Measurements from ENCODE around the gene ATF7IP2. TPM values are rescaled to one million over a fixed set of nuclear protein-coding genes. Genes with fewer than 3 reads are reported as not detected.

ATF7IP2 gene
- total RNA-seq, 1 donor from 2014 or later = 7.1 TPM

GRCh38 chr16:10518479-10519041 is 132.7 kb downstream of the ATF7IP2 start:
- no peak for ATAC-seq

GRCh38 chr16:10519297-10519696 is 133.4 kb downstream of the ATF7IP2 start:
- ATAC-seq = no peak

DNA sequence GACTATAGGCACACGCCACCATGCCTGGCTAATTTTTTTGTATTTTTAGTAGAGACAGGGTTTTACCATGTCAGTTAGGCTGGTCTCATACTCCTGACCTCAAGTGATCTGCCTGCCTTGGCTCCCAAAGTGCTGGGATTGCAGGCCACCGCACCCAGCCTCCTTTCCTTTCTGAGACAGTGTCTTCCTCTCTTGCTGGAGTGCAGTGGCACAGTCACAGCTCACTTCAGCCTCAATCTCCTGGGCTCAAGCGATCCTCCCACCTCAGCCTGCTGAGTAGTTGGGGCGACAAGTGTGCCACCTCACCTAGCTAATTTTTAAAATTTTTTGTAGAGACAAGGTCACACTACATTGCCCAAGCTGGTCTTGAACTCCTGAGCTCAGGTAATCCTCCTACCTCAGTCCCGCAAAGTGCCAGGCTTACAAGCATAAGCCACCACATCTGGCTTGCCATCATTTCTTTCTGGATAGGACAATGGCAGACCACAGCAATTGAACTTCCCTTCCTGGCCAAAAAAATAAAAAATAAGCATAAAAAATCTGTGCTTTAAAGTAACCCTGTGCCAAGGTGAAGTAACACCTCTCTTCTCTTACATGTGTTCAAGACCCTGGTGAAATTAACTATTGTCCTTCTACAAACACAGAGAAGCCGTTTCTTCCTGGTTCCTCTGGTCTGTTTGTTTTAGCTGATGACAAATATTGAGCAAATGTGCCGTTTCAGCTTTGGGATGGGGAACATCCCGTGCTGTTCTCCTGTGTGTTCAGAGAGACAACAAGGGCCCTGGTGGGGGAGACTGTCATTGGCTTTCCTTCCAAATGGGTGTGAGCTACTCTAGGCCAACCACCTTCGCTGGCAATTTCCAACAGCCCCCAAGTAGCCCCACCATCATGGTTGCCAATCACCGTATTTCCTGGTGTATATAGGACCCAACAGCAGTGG is 134.3 kb downstream of the ATF7IP2 start:
- no peak for ATAC-seq

- no peak for ATAC-seq
These were observed 135.2 kb downstream of the ATF7IP2 start for GRCh38 chr16:10520869-10521578.

DNA sequence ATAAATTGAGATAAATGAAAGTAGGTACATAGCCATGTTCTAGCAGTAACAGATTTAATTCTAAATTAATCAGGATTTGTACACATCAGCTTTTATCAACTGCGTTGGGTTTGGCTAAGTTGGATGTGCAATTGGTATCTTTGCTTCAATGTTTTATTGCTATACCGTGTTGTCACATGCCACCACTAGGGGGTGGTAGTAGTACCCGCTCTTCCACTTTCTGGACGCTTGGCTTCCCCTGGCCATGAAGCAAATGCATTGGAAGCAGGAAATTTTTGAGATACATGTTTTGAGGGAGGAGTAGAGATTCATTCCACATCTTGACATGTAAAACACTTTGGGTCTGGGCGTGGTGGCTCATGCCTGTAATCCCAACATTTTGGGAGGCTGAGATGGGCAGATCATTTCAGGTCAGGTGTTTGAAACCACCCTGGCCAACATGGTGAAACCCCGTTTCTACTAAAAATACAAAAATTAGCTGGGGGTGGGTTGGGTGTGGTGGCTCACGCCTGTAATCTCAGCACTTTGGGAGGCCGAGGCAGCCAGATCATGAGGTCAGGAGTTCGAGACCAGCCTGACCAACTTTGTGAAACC is 135.9 kb downstream of the ATF7IP2 start:
- peak; percentile 80 for ATAC-seq

DNA sequence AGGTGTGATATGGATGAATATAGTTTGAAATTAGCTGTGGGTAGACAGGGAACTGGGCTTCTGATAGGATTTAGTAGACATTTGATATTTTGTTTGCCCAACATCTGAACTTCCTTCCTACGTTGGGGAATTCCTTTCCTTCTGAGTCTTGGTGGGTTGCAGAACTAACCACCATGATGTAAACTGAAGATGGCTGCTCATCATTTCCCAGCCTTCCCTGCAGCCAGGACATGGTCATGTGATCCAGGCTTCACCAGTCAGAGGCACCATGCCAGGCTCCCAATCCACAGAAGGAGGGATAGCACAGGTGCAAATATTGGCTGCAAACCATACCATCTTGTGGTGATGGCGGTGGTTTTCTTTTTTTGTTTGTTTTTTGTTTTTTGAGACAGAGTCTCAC is 137.1 kb downstream of the ATF7IP2 start:
- ATAC-seq = no peak

DNA sequence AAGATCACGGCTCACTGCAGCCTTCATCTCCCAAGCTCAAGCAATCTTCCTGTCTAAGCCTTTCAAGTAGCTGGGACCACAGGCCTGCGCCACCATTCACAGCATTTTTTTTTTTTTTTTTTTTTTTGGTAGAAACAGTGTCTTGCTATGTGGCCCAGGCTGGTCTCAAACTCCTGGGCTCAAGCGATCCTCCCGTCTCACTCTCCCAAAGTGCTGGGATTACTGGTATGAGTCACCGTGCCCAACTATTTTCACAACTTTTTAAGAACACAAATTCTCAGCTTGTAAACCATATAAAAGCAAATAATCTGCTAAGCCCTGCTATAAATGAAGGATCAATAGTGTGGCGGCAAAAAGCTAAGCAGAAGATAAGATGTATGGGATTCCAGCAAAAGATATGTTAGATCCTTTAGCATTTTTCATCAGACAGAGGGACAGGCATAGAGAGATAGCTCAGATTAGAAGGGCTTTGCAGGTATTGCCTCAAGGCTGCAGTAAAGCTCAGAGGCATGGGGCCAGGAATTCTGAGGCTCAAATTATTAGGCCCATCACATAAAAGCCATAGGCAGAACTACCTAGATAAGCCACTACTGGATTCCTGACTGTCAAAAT is 139.5 kb downstream of the ATF7IP2 start:
- no peak for ATAC-seq

- ATAC-seq = no peak
These were observed 141.1 kb downstream of the ATF7IP2 start for GRCh38 chr16:10526962-10527361.

DNA sequence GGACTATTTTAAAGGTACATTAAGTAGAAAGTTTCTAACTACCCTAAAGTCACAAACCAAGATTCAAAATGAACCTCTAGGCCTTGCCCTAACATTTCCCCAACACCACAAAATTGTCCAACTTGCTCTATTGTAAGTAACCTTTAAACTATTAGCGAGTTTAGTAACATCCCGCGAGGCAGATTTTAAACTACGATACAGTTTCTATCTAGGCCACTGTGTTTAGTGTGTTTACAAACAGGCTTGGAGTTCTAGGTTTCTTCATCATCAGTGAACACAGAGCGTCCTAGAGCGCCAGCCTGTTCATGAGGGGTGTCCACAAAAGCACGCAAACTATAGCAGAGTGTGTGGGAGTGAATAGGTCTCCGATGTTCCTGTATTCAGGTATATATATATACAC is 142.8 kb downstream of the ATF7IP2 start:
- ATAC-seq = no peak

GRCh38 chr16:10529895-10530669 is 144.2 kb downstream of the ATF7IP2 start:
- peak; percentile 7 for ATAC-seq

DNA sequence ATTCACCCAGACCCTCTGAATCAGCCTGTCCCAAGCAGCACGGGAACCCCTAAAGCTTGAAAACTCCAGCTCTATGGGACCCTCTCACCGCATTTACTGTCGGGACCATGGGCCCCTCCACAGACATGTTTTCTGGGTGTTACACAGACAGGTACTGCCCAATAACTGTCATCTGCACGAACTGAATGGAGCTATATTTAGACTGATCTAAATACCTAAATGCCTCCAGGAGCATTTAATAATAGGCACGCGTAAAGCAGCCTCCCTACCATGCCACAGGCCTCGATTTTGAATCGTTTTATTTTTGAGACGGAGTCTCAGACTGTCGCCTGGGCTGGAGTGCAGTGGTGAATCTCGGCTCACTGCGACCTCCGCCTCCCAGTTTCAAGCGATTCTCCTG is 144.8 kb downstream of the ATF7IP2 start:
- ATAC-seq = no peak

DNA sequence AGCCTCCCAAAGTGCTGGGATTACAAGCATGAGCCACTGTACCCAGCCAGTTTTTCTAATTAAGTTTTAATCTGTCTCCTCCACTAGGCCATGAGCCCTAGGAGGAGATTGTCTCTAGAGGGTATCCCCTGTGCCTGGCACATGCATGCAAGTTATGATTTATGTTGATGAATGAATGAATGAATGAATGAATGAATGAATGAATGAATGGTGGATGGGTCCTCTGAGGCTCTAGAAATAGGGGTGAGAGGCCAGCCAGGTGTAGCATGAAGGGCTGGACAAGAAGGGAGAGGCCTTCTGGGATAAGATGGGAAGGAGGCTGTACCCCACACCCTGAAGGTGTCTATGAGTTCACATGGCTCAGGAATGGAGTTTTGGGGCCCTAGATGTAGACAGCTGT is 145.7 kb downstream of the ATF7IP2 start:
- no peak for ATAC-seq

Other genes with a start within 250 kb of the ATF7IP2 start
- gene GRIN2A, start 203.6 kb upstream of the ATF7IP2 start, total RNA-seq = not detected
- gene EMP2, start 194.5 kb downstream of the ATF7IP2 start, total RNA-seq = 208 TPM

All from esophagus mucosa (tissue), 1 donor.